Measurements from ENCODE around the gene TRAF5. TPM values are rescaled to one million over a fixed set of nuclear protein-coding genes. Genes with fewer than 3 reads are reported as not detected.

The TRAF5 gene
- total RNA-seq, 1 experiment from 2014 or later: 15.2 TPM

- BruUV-seq (replicated peaks): TSS peak; percentile 31
- Mint-ChIP-seq H3K4me1 (ENCODE audit: low read depth, unreplicated experiment) (peaks cover 50% of the 10 kb centered on the region), H3K9me3 (ENCODE audit: low read depth, unreplicated experiment) (no peaks in the 10 kb centered on the region), H3K36me3 (ENCODE audit: insufficient read depth, unreplicated experiment) (peaks cover 22% of the 10 kb centered on the region), H3K4me3 (ENCODE audit: low read depth, unreplicated experiment) (no peak overlapping the region), H3K27me3 (ENCODE audit: unreplicated experiment) (no peaks in the 10 kb centered on the region), H3K27ac (ENCODE audit: unreplicated experiment) (peak overlapping the region; percentile 90)
- CTCF ChIA-PET: interaction anchor here (1.2 to 1.3 kb wide), 2 partner anchors 13 to 186 kb away, joined by 3 to 4 read pairs; no protein-coding TSS in a partner anchor
- intact Hi-C loops (cut with micrococcal nuclease; ENCODE audit: unreplicated experiment): no loop called here
- no peak for DNase-seq
- TF ChIP-seq, protein P1, sequence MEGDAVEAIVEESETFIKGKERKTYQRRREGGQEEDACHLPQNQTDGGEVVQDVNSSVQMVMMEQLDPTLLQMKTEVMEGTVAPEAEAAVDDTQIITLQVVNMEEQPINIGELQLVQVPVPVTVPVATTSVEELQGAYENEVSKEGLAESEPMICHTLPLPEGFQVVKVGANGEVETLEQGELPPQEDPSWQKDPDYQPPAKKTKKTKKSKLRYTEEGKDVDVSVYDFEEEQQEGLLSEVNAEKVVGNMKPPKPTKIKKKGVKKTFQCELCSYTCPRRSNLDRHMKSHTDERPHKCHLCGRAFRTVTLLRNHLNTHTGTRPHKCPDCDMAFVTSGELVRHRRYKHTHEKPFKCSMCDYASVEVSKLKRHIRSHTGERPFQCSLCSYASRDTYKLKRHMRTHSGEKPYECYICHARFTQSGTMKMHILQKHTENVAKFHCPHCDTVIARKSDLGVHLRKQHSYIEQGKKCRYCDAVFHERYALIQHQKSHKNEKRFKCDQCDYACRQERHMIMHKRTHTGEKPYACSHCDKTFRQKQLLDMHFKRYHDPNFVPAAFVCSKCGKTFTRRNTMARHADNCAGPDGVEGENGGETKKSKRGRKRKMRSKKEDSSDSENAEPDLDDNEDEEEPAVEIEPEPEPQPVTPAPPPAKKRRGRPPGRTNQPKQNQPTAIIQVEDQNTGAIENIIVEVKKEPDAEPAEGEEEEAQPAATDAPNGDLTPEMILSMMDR (IDR thresholded peaks at IDR 0.05; ENCODE audit: unreplicated experiment): no peak
Observed at GRCh38 chr1:211328084-211328694, 1.6 kb downstream of the TRAF5 start.

GRCh38 chr1:211328866-211329475, 2.3 kb downstream of the TRAF5 start:
- peaks cover 50% of the 10 kb centered on the region for H3K4me1 Mint-ChIP-seq (ENCODE audit: low read depth, unreplicated experiment)
- CTCF ChIA-PET: interaction anchor here (0.6 to 1.3 kb wide), 4 partner anchors 12 to 278 kb away, joined by 3 to 7 read pairs (median 4); no protein-coding TSS in a partner anchor

DNA sequence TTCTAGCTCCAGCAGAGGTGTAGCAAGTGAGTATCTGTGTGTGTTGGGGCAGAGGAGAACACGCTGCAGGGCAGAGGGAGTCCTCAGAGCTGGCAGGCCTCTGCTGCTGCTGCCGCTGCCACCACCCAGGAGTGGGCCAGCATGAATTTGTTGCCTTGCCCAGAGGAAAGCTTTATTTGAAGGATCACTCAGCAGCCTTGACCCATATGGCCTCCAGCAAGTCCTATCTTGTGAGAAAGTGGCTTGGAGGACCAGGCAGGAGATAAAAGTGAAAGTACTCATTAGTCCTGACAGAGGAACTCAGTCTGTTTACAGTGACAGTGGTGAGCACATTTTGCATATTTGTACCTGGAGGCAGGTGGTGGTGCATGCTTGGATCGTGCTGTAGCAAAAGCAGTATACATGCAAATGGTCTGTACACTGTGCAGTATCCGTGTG, 3.1 kb downstream of the TRAF5 start:
- no peak for DNase-seq
- Mint-ChIP-seq H3K27ac (ENCODE audit: unreplicated experiment) (no peak overlapping the region), H3K4me3 (ENCODE audit: low read depth, unreplicated experiment) (no peak overlapping the region), H3K4me1 (ENCODE audit: low read depth, unreplicated experiment) (peaks cover 53% of the 10 kb centered on the region), H3K9me3 (ENCODE audit: low read depth, unreplicated experiment) (no peaks in the 10 kb centered on the region), H3K27me3 (ENCODE audit: unreplicated experiment) (no peaks in the 10 kb centered on the region), H3K36me3 (ENCODE audit: insufficient read depth, unreplicated experiment) (peaks cover 22% of the 10 kb centered on the region)
- CTCF ChIA-PET: interaction anchor here (0.6 to 1.3 kb wide), 3 partner anchors 12 to 278 kb away, joined by 3 to 7 read pairs (median 3); no protein-coding TSS in a partner anchor
- intact Hi-C loops (cut with micrococcal nuclease; ENCODE audit: unreplicated experiment): no loop called here
- TF ChIP-seq, protein P1 (IDR thresholded peaks at IDR 0.05; ENCODE audit: unreplicated experiment): no peak
- BruUV-seq (replicated peaks): no TSS peak

More at GRCh38 chr1:211328866-211329475, 2.3 kb downstream of the TRAF5 start:
- intact Hi-C loops (cut with micrococcal nuclease; ENCODE audit: unreplicated experiment): no loop called here
- peaks cover 22% of the 10 kb centered on the region for H3K36me3 Mint-ChIP-seq (ENCODE audit: insufficient read depth, unreplicated experiment)
- no peaks in the 10 kb centered on the region for H3K9me3 Mint-ChIP-seq (ENCODE audit: low read depth, unreplicated experiment)
- DNase-seq: no peak
- no peak overlapping the region for H3K27ac Mint-ChIP-seq (ENCODE audit: unreplicated experiment)
- TF ChIP-seq, protein P1 (IDR thresholded peaks at IDR 0.05; ENCODE audit: unreplicated experiment): no peak
- no peaks in the 10 kb centered on the region for H3K27me3 Mint-ChIP-seq (ENCODE audit: unreplicated experiment)
- no peak overlapping the region for H3K4me3 Mint-ChIP-seq (ENCODE audit: low read depth, unreplicated experiment)
- BruUV-seq (replicated peaks): no TSS peak

GRCh38 chr1:211330282-211330936, 3.8 kb downstream of the TRAF5 start:
- DNase-seq: no peak
- CTCF ChIA-PET: interaction anchor here (0.9 kb wide), 1 partner anchor 72 kb away, joined by 3 read pairs; no protein-coding TSS in a partner anchor
- BruUV-seq (replicated peaks): no TSS peak
- H3K36me3 Mint-ChIP-seq (ENCODE audit: insufficient read depth, unreplicated experiment): peaks cover 22% of the 10 kb centered on the region
- no peaks in the 10 kb centered on the region for H3K9me3 Mint-ChIP-seq (ENCODE audit: low read depth, unreplicated experiment)
- no peaks in the 10 kb centered on the region for H3K27me3 Mint-ChIP-seq (ENCODE audit: unreplicated experiment)
- H3K27ac Mint-ChIP-seq (ENCODE audit: unreplicated experiment): no peak overlapping the region
- H3K4me3 Mint-ChIP-seq (ENCODE audit: low read depth, unreplicated experiment): no peak overlapping the region
- TF ChIP-seq, protein P1 (IDR thresholded peaks at IDR 0.05; ENCODE audit: unreplicated experiment): no peak
- intact Hi-C loops (cut with micrococcal nuclease; ENCODE audit: unreplicated experiment): no loop called here
- H3K4me1 Mint-ChIP-seq (ENCODE audit: low read depth, unreplicated experiment): peaks cover 58% of the 10 kb centered on the region

Data from Calu3 (cell line).